ENCODE data around the gene TMPRSS6. TPM values are rescaled to one million over a fixed set of nuclear protein-coding genes. Genes with fewer than 3 reads are reported as not detected.

Gene TMPRSS6
- total and polyA plus RNA-seq, 2 of the 13 experiments (the other 11 are each of a cell fraction or from before 2014, with no cell fraction given): 4.2 to 4.8 TPM

DNA sequence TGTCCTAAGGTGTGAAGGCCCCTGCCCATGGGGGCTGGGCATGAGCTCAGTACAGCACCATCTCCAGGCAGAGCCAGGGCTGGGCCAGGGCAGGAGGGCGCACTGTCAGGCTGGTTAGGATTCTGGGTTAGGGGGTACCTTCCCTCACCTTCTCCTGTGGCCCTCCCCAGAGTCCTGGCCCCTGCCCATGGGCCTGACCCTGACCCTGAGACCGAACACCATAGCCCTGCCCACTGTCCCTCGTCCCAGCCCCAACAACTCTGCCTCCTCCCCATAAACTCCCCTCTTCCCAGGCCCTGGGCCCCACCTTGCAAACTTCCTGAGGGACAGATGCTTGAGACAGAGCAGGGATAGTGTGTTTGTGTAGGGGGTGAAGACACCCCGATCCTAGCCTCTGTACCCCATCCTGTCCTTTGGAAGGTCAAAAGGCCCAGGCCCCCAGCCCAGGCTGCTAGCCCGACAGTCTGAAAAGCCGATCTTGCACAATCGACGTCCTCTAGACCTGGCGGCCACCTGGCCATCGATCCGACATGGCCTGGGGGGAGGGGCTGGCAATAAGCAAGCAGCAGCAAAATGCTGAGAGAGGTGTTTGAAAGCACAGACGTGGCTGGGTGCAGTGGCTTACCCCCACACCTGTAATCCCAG, 2.7 kb upstream of the TMPRSS6 start (continued):
- TF ChIP-seq ZBTB39 (CRISPR knock-in tag; IDR thresholded peaks at IDR 0.05) (no peak), SALL2 (CRISPR knock-in tag; IDR thresholded peaks at IDR 0.05) (no peak), STAG1 (CRISPR knock-in tag; IDR thresholded peaks at IDR 0.05) (no peak), RBAK (CRISPR knock-in tag; IDR thresholded peaks at IDR 0.05) (no peak), ZNF20 (CRISPR knock-in tag; IDR thresholded peaks at IDR 0.05) (no peak), MIXL1 (CRISPR knock-in tag; IDR thresholded peaks at IDR 0.05) (no peak), SRY (CRISPR knock-in tag; IDR thresholded peaks at IDR 0.05) (no peak), ZNF740 (CRISPR knock-in tag; IDR thresholded peaks at IDR 0.05) (no peak), FLYWCH1 (CRISPR knock-in tag; IDR thresholded peaks at IDR 0.05) (no peak), GABPB1 (CRISPR knock-in tag; IDR thresholded peaks at IDR 0.05) (0 out of 2 replicates have a peak, but pooled peaks have one; percentile 20), ZBTB3 (CRISPR knock-in tag; IDR thresholded peaks at IDR 0.05; ENCODE audit: borderline replicate concordance, low read depth) (no peak)
- TF ChIP-seq, protein P1, sequence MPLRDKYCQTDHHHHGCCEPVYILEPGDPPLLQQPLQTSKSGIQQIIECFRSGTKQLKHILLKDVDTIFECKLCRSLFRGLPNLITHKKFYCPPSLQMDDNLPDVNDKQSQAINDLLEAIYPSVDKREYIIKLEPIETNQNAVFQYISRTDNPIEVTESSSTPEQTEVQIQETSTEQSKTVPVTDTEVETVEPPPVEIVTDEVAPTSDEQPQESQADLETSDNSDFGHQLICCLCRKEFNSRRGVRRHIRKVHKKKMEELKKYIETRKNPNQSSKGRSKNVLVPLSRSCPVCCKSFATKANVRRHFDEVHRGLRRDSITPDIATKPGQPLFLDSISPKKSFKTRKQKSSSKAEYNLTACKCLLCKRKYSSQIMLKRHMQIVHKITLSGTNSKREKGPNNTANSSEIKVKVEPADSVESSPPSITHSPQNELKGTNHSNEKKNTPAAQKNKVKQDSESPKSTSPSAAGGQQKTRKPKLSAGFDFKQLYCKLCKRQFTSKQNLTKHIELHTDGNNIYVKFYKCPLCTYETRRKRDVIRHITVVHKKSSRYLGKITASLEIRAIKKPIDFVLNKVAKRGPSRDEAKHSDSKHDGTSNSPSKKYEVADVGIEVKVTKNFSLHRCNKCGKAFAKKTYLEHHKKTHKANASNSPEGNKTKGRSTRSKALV (CRISPR knock-in tag; IDR thresholded peaks at IDR 0.05): no peak
- TF ChIP-seq, protein P2, sequence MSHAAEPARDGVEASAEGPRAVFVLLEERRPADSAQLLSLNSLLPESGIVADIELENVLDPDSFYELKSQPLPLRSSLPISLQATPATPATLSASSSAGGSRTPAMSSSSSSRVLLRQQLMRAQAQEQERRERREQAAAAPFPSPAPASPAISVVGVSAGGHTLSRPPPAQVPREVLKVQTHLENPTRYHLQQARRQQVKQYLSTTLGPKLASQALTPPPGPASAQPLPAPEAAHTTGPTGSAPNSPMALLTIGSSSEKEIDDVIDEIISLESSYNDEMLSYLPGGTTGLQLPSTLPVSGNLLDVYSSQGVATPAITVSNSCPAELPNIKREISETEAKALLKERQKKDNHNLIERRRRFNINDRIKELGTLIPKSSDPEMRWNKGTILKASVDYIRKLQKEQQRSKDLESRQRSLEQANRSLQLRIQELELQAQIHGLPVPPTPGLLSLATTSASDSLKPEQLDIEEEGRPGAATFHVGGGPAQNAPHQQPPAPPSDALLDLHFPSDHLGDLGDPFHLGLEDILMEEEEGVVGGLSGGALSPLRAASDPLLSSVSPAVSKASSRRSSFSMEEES (CRISPR knock-in tag; IDR thresholded peaks at IDR 0.05): no peak
- TF ChIP-seq, protein P3, sequence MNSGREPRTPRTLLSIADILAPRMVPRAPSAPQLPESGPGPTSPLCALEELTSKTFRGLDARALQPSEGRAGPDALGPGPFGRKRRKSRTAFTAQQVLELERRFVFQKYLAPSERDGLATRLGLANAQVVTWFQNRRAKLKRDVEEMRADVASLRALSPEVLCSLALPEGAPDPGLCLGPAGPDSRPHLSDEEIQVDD (CRISPR knock-in tag; IDR thresholded peaks at IDR 0.05; ENCODE audit: borderline replicate concordance): no peak
- TF ChIP-seq, protein P4, sequence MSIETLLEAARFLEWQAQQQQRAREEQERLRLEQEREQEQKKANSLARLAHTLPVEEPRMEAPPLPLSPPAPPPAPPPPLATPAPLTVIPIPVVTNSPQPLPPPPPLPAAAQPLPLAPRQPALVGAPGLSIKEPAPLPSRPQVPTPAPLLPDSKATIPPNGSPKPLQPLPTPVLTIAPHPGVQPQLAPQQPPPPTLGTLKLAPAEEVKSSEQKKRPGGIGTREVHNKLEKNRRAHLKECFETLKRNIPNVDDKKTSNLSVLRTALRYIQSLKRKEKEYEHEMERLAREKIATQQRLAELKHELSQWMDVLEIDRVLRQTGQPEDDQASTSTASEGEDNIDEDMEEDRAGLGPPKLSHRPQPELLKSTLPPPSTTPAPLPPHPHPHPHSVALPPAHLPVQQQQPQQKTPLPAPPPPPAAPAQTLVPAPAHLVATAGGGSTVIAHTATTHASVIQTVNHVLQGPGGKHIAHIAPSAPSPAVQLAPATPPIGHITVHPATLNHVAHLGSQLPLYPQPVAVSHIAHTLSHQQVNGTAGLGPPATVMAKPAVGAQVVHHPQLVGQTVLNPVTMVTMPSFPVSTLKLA (IDR thresholded peaks at IDR 0.05): no peak
- TF ChIP-seq, protein P5, sequence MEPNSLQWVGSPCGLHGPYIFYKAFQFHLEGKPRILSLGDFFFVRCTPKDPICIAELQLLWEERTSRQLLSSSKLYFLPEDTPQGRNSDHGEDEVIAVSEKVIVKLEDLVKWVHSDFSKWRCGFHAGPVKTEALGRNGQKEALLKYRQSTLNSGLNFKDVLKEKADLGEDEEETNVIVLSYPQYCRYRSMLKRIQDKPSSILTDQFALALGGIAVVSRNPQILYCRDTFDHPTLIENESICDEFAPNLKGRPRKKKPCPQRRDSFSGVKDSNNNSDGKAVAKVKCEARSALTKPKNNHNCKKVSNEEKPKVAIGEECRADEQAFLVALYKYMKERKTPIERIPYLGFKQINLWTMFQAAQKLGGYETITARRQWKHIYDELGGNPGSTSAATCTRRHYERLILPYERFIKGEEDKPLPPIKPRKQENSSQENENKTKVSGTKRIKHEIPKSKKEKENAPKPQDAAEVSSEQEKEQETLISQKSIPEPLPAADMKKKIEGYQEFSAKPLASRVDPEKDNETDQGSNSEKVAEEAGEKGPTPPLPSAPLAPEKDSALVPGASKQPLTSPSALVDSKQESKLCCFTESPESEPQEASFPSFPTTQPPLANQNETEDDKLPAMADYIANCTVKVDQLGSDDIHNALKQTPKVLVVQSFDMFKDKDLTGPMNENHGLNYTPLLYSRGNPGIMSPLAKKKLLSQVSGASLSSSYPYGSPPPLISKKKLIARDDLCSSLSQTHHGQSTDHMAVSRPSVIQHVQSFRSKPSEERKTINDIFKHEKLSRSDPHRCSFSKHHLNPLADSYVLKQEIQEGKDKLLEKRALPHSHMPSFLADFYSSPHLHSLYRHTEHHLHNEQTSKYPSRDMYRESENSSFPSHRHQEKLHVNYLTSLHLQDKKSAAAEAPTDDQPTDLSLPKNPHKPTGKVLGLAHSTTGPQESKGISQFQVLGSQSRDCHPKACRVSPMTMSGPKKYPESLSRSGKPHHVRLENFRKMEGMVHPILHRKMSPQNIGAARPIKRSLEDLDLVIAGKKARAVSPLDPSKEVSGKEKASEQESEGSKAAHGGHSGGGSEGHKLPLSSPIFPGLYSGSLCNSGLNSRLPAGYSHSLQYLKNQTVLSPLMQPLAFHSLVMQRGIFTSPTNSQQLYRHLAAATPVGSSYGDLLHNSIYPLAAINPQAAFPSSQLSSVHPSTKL (CRISPR knock-in tag; IDR thresholded peaks at IDR 0.05): peak; percentile 67
